ENCODE data around the gene AKTIP. TPM values are rescaled to one million over a fixed set of nuclear protein-coding genes. Genes with fewer than 3 reads are reported as not detected.

Gene AKTIP
- total RNA-seq, 1 experiment from 2014 or later = 26.2 TPM

GRCh38 chr16:53480394-53480793 lies 22.6 kb downstream of the AKTIP start:
- DNase-seq = no peak
- Histone ChIP-seq H3K23me2 (ENCODE audit: insufficient read length, low read depth, low read length, poor library complexity, severe bottlenecking) (no peaks in the 10 kb centered on the region), H3K4ac (ENCODE audit: low read depth, low read length) (no peak overlapping the region), H4K20me1 (ENCODE audit: control insufficient read depth, insufficient read depth, insufficient read length) (no peaks in the 10 kb centered on the region), H3K79me1 (ENCODE audit: insufficient read depth, low read depth, low read length, poor library complexity, severe bottlenecking) (no peaks in the 10 kb centered on the region), H2BK5ac (ENCODE audit: insufficient read length, low read length) (no peak overlapping the region), H2AFZ (ENCODE audit: low read length) (no peak overlapping the region), H4K5ac (ENCODE audit: insufficient read length, low read depth, low read length) (no peak overlapping the region), H3K27ac (ENCODE audit: insufficient read length, low read depth, low read length) (no peak overlapping the region), H3K4me2 (ENCODE audit: insufficient read depth, insufficient read length, low read length) (no peak overlapping the region), H3K23ac (ENCODE audit: insufficient read length, low read depth, low read length) (no peak overlapping the region), H3K4me1 (ENCODE audit: insufficient read depth, low read length) (no peaks in the 10 kb centered on the region), H3K56ac (ENCODE audit: insufficient read length, low read depth, low read length) (no peak overlapping the region), H2BK20ac (ENCODE audit: low read depth, low read length, poor library complexity, severe bottlenecking) (no peak overlapping the region), H3K27me3 (ENCODE audit: insufficient read depth, low read length) (no peaks in the 10 kb centered on the region), H2BK120ac (ENCODE audit: low read depth, low read length, poor library complexity, severe bottlenecking) (no peak overlapping the region), H3T11ph (ENCODE audit: low read length) (no peak overlapping the region), H3K9me3 (ENCODE audit: control insufficient read depth, low read depth, low read length) (no peaks in the 10 kb centered on the region), H3K18ac (ENCODE audit: insufficient read length, low read depth, low read length) (no peak overlapping the region), H4K91ac (ENCODE audit: insufficient read length, low read depth, low read length) (no peak overlapping the region), H2AK5ac (ENCODE audit: insufficient read length, low read length) (no peak overlapping the region), H2BK15ac (ENCODE audit: low read depth, low read length) (no peak overlapping the region), H3K79me2 (ENCODE audit: insufficient read depth, low read length) (no peaks in the 10 kb centered on the region), H3K14ac (ENCODE audit: insufficient read depth, low read length) (no peak overlapping the region), H4K8ac (replicated peaks; ENCODE audit: insufficient read length, low read depth, low read length) (no peak overlapping the region), H2BK12ac (ENCODE audit: insufficient read length, low read depth, low read length) (no peak overlapping the region), H3K9ac (ENCODE audit: extremely low read depth, insufficient read length, low read length) (no peak overlapping the region)
- H3K27ac Mint-ChIP-seq = 0 out of 7 replicates have a peak overlapping the region, but pooled peaks of 1 of the 3 experiments have one; percentile 35
- no CpG with 5 or more reads among the region's 1 CpG for WGBS (ENCODE audit: extremely low coverage, insufficient read length, low lambda C conversion rate)
- H3K27me3 Mint-ChIP-seq (ENCODE audit: low read depth) = no peaks in the 10 kb centered on the region
- H3K9me3 Mint-ChIP-seq = peaks cover 0 to 7% of the 10 kb centered on the region in 2 experiments; a peak in 4 of 5 replicates
- peaks cover 42 to 78% (median 73%) of the 10 kb centered on the region in 3 experiments; a peak in 6 of 7 replicates for H3K36me3 Mint-ChIP-seq (ENCODE audit: insufficient read depth in 1 of 3, low read depth in 3 of 3)
- H3K4me3 Mint-ChIP-seq = no peak overlapping the region
- no peaks in the 10 kb centered on the region for H3K4me1 Mint-ChIP-seq
- TF ChIP-seq, protein P1, sequence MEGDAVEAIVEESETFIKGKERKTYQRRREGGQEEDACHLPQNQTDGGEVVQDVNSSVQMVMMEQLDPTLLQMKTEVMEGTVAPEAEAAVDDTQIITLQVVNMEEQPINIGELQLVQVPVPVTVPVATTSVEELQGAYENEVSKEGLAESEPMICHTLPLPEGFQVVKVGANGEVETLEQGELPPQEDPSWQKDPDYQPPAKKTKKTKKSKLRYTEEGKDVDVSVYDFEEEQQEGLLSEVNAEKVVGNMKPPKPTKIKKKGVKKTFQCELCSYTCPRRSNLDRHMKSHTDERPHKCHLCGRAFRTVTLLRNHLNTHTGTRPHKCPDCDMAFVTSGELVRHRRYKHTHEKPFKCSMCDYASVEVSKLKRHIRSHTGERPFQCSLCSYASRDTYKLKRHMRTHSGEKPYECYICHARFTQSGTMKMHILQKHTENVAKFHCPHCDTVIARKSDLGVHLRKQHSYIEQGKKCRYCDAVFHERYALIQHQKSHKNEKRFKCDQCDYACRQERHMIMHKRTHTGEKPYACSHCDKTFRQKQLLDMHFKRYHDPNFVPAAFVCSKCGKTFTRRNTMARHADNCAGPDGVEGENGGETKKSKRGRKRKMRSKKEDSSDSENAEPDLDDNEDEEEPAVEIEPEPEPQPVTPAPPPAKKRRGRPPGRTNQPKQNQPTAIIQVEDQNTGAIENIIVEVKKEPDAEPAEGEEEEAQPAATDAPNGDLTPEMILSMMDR (conservative IDR thresholded peaks at IDR 0.05) = no peak

All from H9 (cell line).